Measurements from ENCODE around the gene TNFRSF1A. TPM values are rescaled to one million over a fixed set of nuclear protein-coding genes. Genes with fewer than 3 reads are reported as not detected.

TNFRSF1A gene
- polyA plus RNA-seq, 1 donor (not counting 4 experiments of a cell fraction or from before 2014, with no cell fraction given): 101 TPM

DNA sequence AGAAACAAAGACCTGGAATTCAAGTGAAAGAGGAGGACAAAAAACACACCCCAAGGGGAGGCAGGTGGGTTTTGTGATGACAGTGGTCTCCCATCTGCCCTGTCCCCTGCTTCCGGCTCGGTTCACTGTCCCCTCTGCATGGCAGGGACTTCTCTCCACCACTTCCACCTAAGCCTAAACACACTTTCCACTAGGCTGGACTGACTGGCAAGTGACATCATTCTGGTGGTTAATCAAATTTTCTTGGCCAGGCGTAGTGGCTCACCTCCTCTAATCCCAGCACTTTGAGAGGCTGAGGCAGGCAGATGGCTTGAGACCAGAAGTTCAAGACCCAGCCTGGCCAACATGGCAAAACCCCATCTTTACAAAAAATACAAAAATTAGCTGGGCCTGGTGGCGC lies 19.5 kb downstream of the TNFRSF1A start:
- H4K20me1 ChIP-seq (ENCODE audit: control insufficient read depth, extremely low read depth, insufficient read depth, low read length): peaks cover 2% of the 10 kb centered on the region
- dilution Hi-C loops (cut with MboI; ENCODE audit: extremely low pct_ligation_motif_present, low sequenced_read_pairs): no loop called here
- H3K36me3 ChIP-seq (ENCODE audit: control insufficient read depth in 2 of 2, extremely low read depth in 1 of 2, insufficient read depth in 2 of 2, low read length in 2 of 2): peaks cover 5 to 10% of the 10 kb centered on the region in 2 experiments
- no peak overlapping the region for H3K4me3 ChIP-seq (ENCODE audit: control insufficient read depth in 2 of 3, extremely low read depth in 1 of 3, insufficient read depth in 2 of 3, low read depth in 1 of 3, low read length in 3 of 3)
- H3K27ac ChIP-seq (ENCODE audit: control insufficient read depth, insufficient read depth, low read length): no peak overlapping the region
- no peak overlapping the region for H2AFZ ChIP-seq (ENCODE audit: control insufficient read depth, low read length)
- no peak overlapping the region for H3K4me2 ChIP-seq (ENCODE audit: control insufficient read depth, extremely low read depth, insufficient read depth, low read depth, low read length)
- FAIRE-seq (no peak), DNase-seq (ENCODE audit: low read depth, low spot score) (no peak)
- H3K9me3 ChIP-seq (ENCODE audit: control insufficient read depth, low read depth, low read length): no peaks in the 10 kb centered on the region
- H3K79me2 ChIP-seq (ENCODE audit: control insufficient read depth, insufficient read depth, low read length): no peaks in the 10 kb centered on the region
- TF ChIP-seq CTCF (optimal IDR thresholded peaks at IDR 0.05 in 1 of 3, IDR thresholded peaks at IDR 0.05 in 1 of 3, conservative IDR thresholded peaks at IDR 0.05 in 1 of 3; ENCODE audit: extremely low read depth in 1 of 3, insufficient read depth in 2 of 3, low read length in 3 of 3) (no peak), EZH2 (IDR thresholded peaks at IDR 0.05; ENCODE audit: low read length) (no peak)
- no peaks in the 10 kb centered on the region for H3K27me3 ChIP-seq (ENCODE audit: control insufficient read depth, extremely low read depth, insufficient read depth, low read length)
- H3K9me1 ChIP-seq (ENCODE audit: control insufficient read depth, extremely low read depth, insufficient read depth, low read length): no peaks in the 10 kb centered on the region
- H3K4me1 ChIP-seq (ENCODE audit: control insufficient read depth, extremely low read depth, insufficient read depth, low read length): peaks cover 18% of the 10 kb centered on the region
- H3K9ac ChIP-seq (ENCODE audit: control insufficient read depth, extremely low read depth, insufficient read depth, low read length): no peak overlapping the region

DNA sequence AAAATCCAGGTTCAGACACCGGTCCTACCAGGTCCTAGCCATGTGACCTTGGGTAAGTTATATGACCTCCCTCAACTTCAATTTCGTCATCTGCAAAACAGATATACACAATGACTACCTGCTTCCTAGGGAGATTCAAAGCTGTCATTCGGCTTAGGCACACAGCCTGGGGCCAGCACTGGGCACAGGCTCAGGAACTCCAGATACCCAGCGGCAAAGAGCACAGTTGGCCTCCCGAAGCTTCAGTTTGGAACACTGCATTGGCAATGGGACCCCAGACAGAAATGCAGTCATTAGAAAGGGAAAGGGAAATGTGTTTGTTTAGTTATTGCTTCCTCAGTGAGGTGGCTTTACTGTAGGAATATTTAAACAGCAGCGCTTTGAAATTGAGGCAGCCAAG lies 20.0 kb downstream of the TNFRSF1A start:
- DNase-seq (ENCODE audit: low read depth, low spot score) (no peak), FAIRE-seq (no peak)
- H3K4me3 ChIP-seq (ENCODE audit: control insufficient read depth in 2 of 3, extremely low read depth in 1 of 3, insufficient read depth in 2 of 3, low read depth in 1 of 3, low read length in 3 of 3): no peak overlapping the region
- no peak overlapping the region for H3K27ac ChIP-seq (ENCODE audit: control insufficient read depth, insufficient read depth, low read length)
- no peak for TF ChIP-seq CTCF (optimal IDR thresholded peaks at IDR 0.05 in 1 of 3, IDR thresholded peaks at IDR 0.05 in 1 of 3, conservative IDR thresholded peaks at IDR 0.05 in 1 of 3; ENCODE audit: extremely low read depth in 1 of 3, insufficient read depth in 2 of 3, low read length in 3 of 3)
- no peak for TF ChIP-seq EZH2 (IDR thresholded peaks at IDR 0.05; ENCODE audit: low read length)
- H3K4me1 ChIP-seq (ENCODE audit: control insufficient read depth, extremely low read depth, insufficient read depth, low read length): peaks cover 18% of the 10 kb centered on the region
- no peaks in the 10 kb centered on the region for H3K27me3 ChIP-seq (ENCODE audit: control insufficient read depth, extremely low read depth, insufficient read depth, low read length)
- no peaks in the 10 kb centered on the region for H3K9me1 ChIP-seq (ENCODE audit: control insufficient read depth, extremely low read depth, insufficient read depth, low read length)
- no peaks in the 10 kb centered on the region for H3K79me2 ChIP-seq (ENCODE audit: control insufficient read depth, insufficient read depth, low read length)
- peaks cover 2% of the 10 kb centered on the region for H4K20me1 ChIP-seq (ENCODE audit: control insufficient read depth, extremely low read depth, insufficient read depth, low read length)
- H3K4me2 ChIP-seq (ENCODE audit: control insufficient read depth, extremely low read depth, insufficient read depth, low read depth, low read length): no peak overlapping the region
- peaks cover 2 to 6% of the 10 kb centered on the region in 2 experiments for H3K36me3 ChIP-seq (ENCODE audit: control insufficient read depth in 2 of 2, extremely low read depth in 1 of 2, insufficient read depth in 2 of 2, low read length in 2 of 2)
- no peak overlapping the region for H2AFZ ChIP-seq (ENCODE audit: control insufficient read depth, low read length)
- no peaks in the 10 kb centered on the region for H3K9me3 ChIP-seq (ENCODE audit: control insufficient read depth, low read depth, low read length)
- dilution Hi-C loops (cut with MboI; ENCODE audit: extremely low pct_ligation_motif_present, low sequenced_read_pairs): no loop called here
- H3K9ac ChIP-seq (ENCODE audit: control insufficient read depth, extremely low read depth, insufficient read depth, low read length): no peak overlapping the region

Data from keratinocyte (primary cell).